Measurements from ENCODE around the gene TBC1D17.

- TF ChIP-seq CTCF (IDR thresholded peaks at IDR 0.05) (no peak), POLR2A (IDR thresholded peaks at IDR 0.05) (no peak)
These were observed 47.8 kb upstream of the TBC1D17 start for GRCh38 chr19:49829721-49830120.
